Endothelial cell of umbilical vein (primary cell): Measurements from ENCODE around the gene HCN2.

Source experiments
- CTCF ChIP-seq, 2 donors: IDR thresholded peaks; 1 replicate in 1 of 2; 2 replicates in 1 of 2; pipeline ENCODE4 v1.5.1; 2011; ENCODE audit warnings: low read length in 2 of 2, mild to moderate bottlenecking in 2 of 2, moderate library complexity in 2 of 2, control low read depth in 1 of 2, inconsistent platforms in 1 of 2, low read depth in 1 of 2; ENCODE audit not compliant: insufficient read depth in 1 of 2; ENCODE audit errors: extremely low read depth in 1 of 2
- EZH2 ChIP-seq: IDR thresholded peaks from 2 replicates; pipeline ENCODE4 v1.6.1; 2012; ENCODE audit warnings: borderline replicate concordance, low read depth, mild to moderate bottlenecking, moderate library complexity, low read length, inconsistent platforms; ENCODE audit not compliant: severe bottlenecking
- JUN ChIP-seq: IDR thresholded peaks from 2 replicates; pipeline ENCODE4 v1.6.1; 2011; ENCODE audit warnings: borderline replicate concordance, low read depth; ENCODE audit not compliant: insufficient read length, insufficient read depth
- MAX ChIP-seq: IDR thresholded peaks from 2 replicates; pipeline ENCODE4 v1.6.1; 2011; ENCODE audit not compliant: insufficient read depth, insufficient read length
- POLR2A ChIP-seq: IDR thresholded peaks from 2 replicates; pipeline ENCODE4 v1.6.1; 2012; ENCODE audit warnings: low read depth, mild to moderate bottlenecking, control low read depth, low read length
- POLR2AphosphoS5 ChIP-seq: IDR thresholded peaks from 2 replicates; pipeline ENCODE4 v1.6.1; 2012; ENCODE audit warnings: low read depth, mild to moderate bottlenecking, control low read depth, low read length, moderate library complexity; ENCODE audit not compliant: insufficient read depth

- TF ChIP-seq POLR2A (no peak), CTCF (IDR thresholded peaks at IDR 0.05; ENCODE audit: extremely low read depth in 1 of 2, insufficient read depth in 1 of 2, low read depth in 1 of 2, low read length in 2 of 2) (no peak), POLR2AphosphoS5 (no peak), EZH2 (no peak), JUN (no peak), MAX (no peak)
Measured at GRCh38 chr19:573519-573825, 16.2 kb upstream of the HCN2 start.
